Mucosa of stomach (tissue), 1 donor: ENCODE measurements around the gene ATP5F1D.

ENCODE experiments used
- H3K27me3 ChIP-seq: one replicate; pipeline ENCODE4 v1.7.0; 2013; ENCODE audit warnings: mild to moderate bottlenecking, low read length; ENCODE audit not compliant: control insufficient read depth, insufficient read depth
- H3K36me3 ChIP-seq: one replicate; pipeline ENCODE4 v1.7.0; 2013; ENCODE audit warnings: low read length; ENCODE audit not compliant: control insufficient read depth, insufficient read depth
- H3K4me1 ChIP-seq: one replicate; pipeline ENCODE4 v1.7.0; 2013; ENCODE audit warnings: mild to moderate bottlenecking, low read length; ENCODE audit not compliant: control insufficient read depth, insufficient read depth
- H3K4me3 ChIP-seq: one replicate; pipeline ENCODE4 v1.7.0; 2013; ENCODE audit warnings: low read length
- H3K9ac ChIP-seq: one replicate; pipeline ENCODE4 v1.7.0; 2013; ENCODE audit warnings: mild to moderate bottlenecking, low read length, moderate library complexity
- H3K9me3 ChIP-seq: one replicate; pipeline ENCODE4 v1.7.0; 2013; ENCODE audit warnings: mild to moderate bottlenecking, low read length, moderate library complexity; ENCODE audit not compliant: control insufficient read depth
- donor health status: Pancreatic carcinoma.

The ATP5F1D gene

DNA sequence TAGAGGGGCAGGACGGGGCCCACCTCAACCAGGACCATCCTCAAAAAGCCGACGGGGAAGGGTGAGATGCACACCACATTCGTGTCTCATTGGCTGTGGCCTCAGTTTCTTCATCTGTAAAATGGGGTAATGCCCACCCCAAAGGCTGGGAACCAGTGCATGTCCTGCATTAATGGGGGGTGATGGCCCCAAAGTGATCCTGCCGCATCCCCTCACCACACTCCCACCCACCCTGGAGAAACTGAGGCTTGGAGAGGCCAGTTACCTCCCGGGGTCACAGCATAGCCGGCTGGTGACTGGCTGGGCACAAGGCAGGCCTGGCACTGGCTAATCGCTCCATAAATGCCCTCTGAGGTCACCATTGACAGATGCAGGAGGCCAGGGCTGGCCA lies 6.2 kb downstream of the ATP5F1D start:
- Histone ChIP-seq H3K36me3 (peaks cover 15% of the 10 kb centered on the region), H3K27me3 (no peaks in the 10 kb centered on the region), H3K9me3 (no peaks in the 10 kb centered on the region), H3K4me1 (peaks cover 52% of the 10 kb centered on the region), H3K9ac (peak overlapping the region; percentile 65), H3K4me3 (peak overlapping the region; percentile 32)

DNA sequence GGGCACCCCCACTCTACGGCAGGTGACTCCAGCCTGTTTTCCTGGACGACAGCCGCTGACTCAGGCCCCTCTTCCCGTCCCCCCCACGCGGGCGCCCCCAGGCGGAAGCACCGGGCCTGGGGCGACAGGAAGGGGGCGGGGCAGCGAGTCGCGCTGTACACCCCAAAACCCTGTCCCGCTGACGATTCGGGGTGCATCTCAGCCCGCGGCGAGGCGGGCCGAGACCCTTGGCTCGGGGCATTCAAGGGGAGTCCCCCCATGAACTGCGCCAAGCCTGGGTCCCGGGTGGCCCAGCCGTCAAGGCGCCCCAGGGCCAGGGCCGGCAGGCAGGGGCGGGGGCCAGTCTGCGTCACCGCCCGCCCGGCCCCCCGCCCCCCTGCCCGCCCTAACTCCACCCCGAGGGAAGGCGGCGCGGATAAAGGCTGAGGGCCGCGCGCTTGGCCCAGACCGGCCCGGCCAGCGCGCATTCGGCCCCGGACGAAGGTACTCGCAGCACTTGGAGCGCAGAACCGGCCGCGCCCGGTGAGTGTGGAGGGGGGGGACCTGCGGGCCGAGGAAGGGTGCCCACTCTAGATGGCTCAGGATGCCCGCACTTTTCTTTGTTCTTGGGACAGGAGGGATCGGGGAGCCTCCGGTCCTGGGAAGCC lies 6.7 kb downstream of the ATP5F1D start, which contains the start of gene MIDN:
MIDN (plus strand) TSS at position 445 of the 647 bp plus-strand sequence. CDS start 1,714 bp downstream, outside the sequence.
- H3K36me3 ChIP-seq = peaks cover 14% of the 10 kb centered on the region
- no peaks in the 10 kb centered on the region for H3K27me3 ChIP-seq
- no peaks in the 10 kb centered on the region for H3K9me3 ChIP-seq
- H3K4me1 ChIP-seq = peaks cover 49% of the 10 kb centered on the region
- peak within 1 kb of the TSS; percentile 92 for H3K9ac ChIP-seq
- H3K4me3 ChIP-seq = peak within 1 kb of the TSS; percentile 56

DNA sequence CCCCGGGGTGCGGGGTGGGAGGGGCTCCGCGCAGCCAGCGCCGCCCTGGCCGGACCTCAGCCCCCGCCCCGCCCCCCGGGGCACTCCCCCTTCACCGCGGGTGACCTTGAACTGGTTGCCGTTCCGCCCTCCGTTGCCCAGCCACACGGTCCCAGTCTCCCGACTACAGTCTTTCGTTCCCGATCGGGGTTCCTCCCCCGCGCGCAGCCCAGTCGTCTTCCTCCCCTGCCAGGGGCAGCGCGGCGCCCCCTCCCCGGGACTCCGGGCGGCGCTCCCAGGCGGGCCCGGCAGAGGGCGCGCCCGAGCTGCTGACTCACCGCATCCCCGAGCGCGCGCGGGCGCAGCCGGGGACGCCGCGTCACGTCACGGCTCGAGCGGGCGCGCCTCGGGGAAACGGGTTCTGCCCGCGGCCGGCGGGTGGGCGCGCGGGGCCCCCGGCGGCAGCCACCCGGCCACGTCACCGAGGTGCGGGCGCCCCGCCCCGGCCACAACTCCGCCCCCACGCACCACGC lies 7.3 kb downstream of the ATP5F1D start:
- Histone ChIP-seq H3K36me3 (peaks cover 9% of the 10 kb centered on the region), H3K4me1 (peaks cover 49% of the 10 kb centered on the region), H3K9ac (peak overlapping the region; percentile 92), H3K27me3 (no peaks in the 10 kb centered on the region), H3K9me3 (no peaks in the 10 kb centered on the region), H3K4me3 (peak overlapping the region; percentile 56)

DNA sequence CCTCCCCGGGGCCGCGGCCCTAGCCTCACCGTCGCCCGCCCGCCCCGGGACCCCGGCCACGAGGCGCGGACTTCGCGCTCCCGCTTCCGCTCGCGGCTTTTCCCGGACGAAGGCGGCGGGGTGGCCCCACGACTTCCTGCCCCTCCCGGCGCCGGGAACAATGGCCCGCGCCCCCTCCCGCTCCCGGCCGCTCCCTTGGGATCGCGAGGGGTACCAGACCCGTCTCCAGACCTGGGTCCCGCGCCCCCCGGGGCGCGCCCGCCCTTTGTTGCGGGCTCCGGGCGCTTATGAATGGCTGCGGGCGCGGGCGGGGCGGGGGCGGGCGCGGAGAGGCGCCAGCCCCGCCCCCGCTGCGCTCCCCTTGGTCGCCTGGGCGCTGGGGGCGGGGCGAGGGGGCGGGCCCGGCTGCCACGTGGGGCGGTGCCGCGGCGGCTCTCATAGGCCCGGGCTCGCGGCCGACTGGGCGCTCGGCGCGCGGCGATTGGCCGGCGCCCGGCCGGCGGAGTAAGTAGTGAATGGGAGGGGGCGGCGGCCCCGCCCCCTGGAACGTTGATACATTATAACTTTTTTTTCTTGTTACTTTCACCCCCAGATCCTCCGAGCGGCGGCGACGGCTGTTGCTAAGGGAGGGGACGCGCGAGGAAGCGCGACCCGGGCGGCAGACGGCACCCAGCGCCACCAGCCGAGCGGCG lies 7.9 kb downstream of the ATP5F1D start:
- H3K36me3 ChIP-seq = peaks cover 11% of the 10 kb centered on the region
- H3K27me3 ChIP-seq = no peaks in the 10 kb centered on the region
- peak overlapping the region; percentile 92 for H3K9ac ChIP-seq
- H3K4me3 ChIP-seq = no peak overlapping the region
- H3K4me1 ChIP-seq = peaks cover 49% of the 10 kb centered on the region
- no peaks in the 10 kb centered on the region for H3K9me3 ChIP-seq

DNA sequence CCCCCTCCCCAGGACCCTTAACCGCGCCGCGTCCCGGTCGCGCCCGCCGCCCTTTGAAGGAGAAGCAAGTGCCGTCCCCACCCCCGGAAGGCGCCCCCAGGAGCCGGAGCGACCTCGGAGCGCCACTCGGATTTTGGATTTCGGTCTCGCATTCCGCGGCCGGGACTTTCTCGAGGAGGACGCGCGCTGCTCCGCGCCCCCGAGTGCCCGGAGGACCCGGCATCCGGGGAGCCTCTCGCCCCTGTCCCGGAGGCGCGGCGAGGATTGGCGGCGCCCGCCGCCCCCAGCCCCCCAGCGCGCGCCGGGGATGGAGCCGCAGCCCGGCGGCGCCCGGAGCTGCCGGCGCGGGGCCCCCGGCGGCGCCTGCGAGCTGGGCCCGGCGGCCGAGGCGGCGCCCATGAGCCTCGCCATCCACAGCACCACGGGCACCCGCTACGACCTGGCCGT lies 8.5 kb downstream of the ATP5F1D start:
- H3K9me3 ChIP-seq = no peaks in the 10 kb centered on the region
- H3K36me3 ChIP-seq = peaks cover 16% of the 10 kb centered on the region
- H3K4me3 ChIP-seq = no peak overlapping the region
- peak overlapping the region; percentile 71 for H3K9ac ChIP-seq
- peaks cover 49% of the 10 kb centered on the region for H3K4me1 ChIP-seq
- H3K27me3 ChIP-seq = no peaks in the 10 kb centered on the region

DNA sequence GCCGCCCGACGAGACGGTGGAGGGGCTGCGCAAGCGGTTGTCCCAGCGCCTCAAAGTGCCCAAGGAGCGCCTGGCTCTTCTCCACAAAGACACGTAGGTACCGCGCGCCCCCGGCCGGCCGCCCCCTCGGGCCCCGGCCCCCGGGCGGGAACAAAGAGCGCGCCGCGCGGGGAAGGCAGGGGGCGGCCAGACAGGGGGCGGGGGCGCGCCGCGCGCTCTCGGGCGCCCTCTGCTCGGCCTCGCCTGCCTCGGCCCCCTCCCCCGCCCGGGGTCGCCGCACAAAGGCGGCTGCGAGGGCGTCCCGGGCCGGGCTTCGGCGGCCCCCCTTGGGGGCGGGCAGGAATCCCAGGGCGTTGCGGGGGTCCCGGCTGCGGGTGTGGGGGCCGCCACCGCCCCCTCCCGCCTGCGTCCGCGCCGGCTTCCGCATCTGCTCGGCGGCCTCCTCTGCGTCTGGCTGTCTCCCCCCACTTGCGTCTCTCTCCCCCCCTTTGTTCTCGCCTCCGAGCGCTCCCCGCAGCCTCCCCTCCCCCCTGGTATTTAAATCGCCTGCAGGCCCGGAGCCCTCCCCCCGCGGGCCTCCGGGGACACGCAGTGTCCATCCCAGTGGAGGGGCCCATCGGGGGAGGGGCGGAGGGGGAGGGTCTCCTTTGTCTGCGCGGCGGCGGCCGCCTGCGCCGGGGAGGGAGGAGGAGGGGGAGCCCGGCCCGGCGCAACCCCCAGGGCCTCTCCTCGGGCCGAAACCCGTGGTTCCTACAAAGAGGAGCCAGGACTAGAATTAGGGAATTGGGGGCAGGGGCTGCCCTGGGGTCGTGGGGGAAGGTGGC lies 9.1 kb downstream of the ATP5F1D start:
- Histone ChIP-seq H3K4me1 (peaks cover 49% of the 10 kb centered on the region), H3K9ac (peak overlapping the region; percentile 90), H3K4me3 (peak overlapping the region; percentile 74), H3K9me3 (no peaks in the 10 kb centered on the region), H3K27me3 (no peaks in the 10 kb centered on the region), H3K36me3 (peaks cover 23% of the 10 kb centered on the region)

DNA sequence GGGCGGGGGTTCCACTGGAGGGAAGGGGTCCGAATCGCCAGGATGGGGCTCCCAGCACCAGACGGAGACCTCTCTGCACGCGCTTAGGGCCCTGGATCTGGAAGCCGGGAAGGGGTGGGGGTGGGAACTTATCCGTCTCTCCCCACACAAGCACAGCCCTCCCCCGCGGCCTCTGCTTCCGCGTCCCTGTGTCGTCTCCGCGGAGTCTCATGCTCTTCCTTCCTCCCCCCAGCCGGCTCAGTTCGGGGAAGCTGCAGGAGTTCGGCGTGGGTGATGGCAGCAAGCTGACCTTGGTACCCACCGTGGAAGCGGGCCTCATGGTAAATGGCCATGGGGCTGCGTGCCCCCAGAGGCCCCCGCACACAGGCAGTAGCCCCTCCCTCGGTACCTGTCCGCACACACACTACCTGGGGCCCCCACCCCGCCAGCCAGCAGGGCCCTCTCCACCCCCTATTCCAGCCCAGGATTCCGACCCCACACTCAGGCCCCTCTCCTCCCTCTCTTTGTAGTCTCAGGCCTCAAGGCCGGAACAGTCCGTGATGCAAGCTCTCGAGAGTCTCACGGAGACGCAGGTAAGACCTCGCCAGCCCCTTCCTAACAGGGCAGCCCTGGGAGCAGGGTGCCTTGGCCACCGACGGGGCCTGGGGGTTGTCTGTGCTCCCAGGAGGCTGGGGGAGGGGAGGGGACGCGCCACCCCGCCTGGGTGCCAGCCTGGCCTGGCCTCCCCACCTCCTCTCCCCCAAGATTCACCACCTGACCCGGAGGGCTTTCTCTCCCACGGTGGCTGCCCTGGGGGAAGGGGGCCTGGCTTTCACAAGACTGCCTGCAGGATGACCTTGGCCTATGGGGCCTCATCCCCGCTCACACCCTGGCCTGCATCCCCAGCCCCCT lies 10.0 kb downstream of the ATP5F1D start:
- peaks cover 43% of the 10 kb centered on the region for H3K4me1 ChIP-seq
- no peaks in the 10 kb centered on the region for H3K9me3 ChIP-seq
- no peaks in the 10 kb centered on the region for H3K27me3 ChIP-seq
- peaks cover 29% of the 10 kb centered on the region for H3K36me3 ChIP-seq
- peak overlapping the region; percentile 90 for H3K9ac ChIP-seq
- peak overlapping the region; percentile 74 for H3K4me3 ChIP-seq

DNA sequence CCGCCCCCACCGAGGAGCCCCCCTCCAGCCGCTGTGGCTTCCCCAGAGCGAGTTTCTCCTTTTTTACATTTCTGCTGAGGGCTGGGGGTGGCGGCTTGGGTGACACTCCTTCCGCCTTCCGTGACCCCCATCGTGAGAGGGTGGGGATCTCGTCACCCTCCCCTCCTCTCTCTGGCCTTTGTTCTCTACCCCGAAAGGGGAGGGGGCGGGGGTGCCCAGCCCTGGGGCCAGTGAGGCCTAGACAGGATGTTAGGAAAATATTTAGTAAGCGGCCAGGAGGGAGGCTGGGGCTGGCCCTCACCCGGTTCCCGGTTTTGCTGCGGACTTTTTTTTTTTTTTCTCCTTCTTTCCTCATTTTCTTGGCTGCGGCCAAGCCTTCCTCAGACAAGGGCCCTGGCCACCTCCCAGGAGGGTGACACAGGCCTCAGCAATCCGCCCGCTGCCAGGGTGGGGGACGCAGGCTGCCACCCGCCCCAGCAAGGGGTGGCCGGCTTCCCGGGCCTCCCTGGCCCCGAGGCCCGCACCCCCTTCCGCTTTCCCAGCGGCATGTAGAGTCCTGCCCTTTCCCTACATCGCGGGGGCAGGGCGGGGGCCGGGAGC lies 10.8 kb downstream of the ATP5F1D start:
- Histone ChIP-seq H3K4me3 (peak overlapping the region; percentile 74), H3K4me1 (peaks cover 43% of the 10 kb centered on the region), H3K27me3 (no peaks in the 10 kb centered on the region), H3K36me3 (peaks cover 33% of the 10 kb centered on the region), H3K9me3 (no peaks in the 10 kb centered on the region), H3K9ac (peak overlapping the region; percentile 90)

DNA sequence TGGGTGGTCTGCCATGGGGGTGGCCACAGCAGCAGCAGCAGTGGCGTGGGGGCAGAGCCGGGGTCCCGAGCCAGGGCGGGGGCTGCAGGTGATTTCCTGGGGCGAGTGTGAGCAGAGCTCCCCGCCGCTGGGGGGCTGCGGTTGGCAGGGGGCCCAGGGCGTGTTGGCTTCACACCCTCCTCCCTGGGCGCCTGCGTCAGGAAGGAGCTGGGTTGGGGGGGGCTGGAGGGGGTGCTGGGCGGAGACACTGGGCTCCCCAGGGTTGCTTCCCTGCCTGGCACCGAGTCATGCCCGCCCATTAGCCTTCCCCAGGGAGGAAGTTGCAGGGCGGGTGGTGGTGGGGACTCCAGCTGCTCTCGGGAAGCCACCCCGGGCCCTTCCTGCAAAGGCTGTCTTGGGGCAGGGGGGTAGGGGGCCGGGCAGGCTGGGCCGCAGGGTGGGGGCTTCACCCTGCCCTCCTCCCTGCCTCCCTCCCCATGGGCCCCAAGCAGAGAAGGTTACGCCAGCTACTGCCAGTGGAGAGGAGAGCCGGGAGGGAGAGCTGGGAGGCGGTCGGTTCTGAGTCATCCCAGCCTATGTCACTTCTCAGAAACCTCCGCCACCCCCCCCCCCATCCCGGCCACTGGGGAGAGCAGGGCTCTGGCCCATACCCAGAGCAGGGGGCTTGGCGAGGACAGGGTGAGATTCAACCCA lies 11.4 kb downstream of the ATP5F1D start:
- Histone ChIP-seq H3K4me1 (peaks cover 39% of the 10 kb centered on the region), H3K9ac (peak overlapping the region; percentile 90), H3K27me3 (no peaks in the 10 kb centered on the region), H3K4me3 (no peak overlapping the region), H3K36me3 (peaks cover 38% of the 10 kb centered on the region), H3K9me3 (no peaks in the 10 kb centered on the region)

DNA sequence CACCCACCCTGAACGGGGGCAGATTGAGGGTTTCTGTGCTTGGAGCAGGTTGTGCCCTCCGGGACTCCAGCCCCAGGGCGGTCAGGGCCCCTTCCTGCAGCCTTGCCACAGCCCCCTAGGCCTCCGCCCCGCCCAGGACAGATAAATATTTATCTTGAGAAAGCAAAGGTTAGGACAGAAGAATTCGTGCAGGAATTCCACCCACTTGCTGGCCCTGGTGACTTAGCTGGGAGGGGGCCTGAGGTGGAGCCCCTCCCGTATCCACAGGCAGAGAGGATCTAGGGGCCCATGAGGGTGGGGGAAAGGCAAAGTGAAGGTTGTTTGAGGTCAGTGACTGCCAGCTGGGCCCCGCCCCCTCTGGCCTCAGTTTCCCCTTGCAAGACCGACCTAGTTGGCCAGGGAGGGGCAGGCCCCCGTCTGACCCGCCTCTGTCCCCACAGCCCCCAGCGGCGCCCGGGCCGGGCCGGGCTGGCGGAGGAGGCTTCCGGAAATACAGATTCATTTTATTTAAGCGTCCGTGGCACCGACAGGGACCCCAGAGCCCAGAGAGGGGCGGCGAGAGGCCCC lies 12.0 kb downstream of the ATP5F1D start:
- Histone ChIP-seq H3K9me3 (no peaks in the 10 kb centered on the region), H3K36me3 (peaks cover 40% of the 10 kb centered on the region), H3K4me1 (peaks cover 42% of the 10 kb centered on the region), H3K9ac (peak overlapping the region; percentile 90), H3K4me3 (no peak overlapping the region), H3K27me3 (no peaks in the 10 kb centered on the region)
